Cardiac fibroblast (primary cell): ENCODE data around the gene PECR.

ENCODE experiments used
- DNase-seq, 2 donors: peaks; one replicate each; pipeline versions ENCODE4 v3.0.0 to v3.0.0-alpha.2; 2010; ENCODE audit warnings: low read depth in 2 of 2
- H3K4me3 ChIP-seq, 2 donors: replicated peaks in 1 of 2; 1 replicate in 1 of 2; 2 replicates in 1 of 2; pipeline ENCODE4 v1.5.1; 2011; ENCODE audit warnings: low read depth in 2 of 2, low read length in 2 of 2, mild to moderate bottlenecking in 2 of 2, moderate library complexity in 1 of 2
- CTCF ChIP-seq: IDR thresholded peaks from one replicate; pipeline ENCODE4 v1.5.1; 2011; ENCODE audit warnings: low read depth, mild to moderate bottlenecking, low read length, inconsistent platforms

PECR gene

GRCh38 chr2:216081487-216082116 lies at the start of gene PECR, which contains the start of gene TMEM169:
Gene PECR, minus strand, starts transcription at chr2:216081809. Its CDS starts 68 bp downstream, at chr2:216081741.
Gene TMEM169, plus strand, starts transcription at chr2:216081919. Its CDS starts 14,045 bp downstream, at chr2:216095964.
- TF ChIP-seq CTCF, result no peak
- peak; percentile 53 to 62 for DNase-seq
- H3K4me3 ChIP-seq, result peak within 1 kb of the TSS; percentile 77 to 83

- no peak for TF ChIP-seq CTCF
- H3K4me3 ChIP-seq, result no peak overlapping the region
- peak in 1 of 2 donors; percentile 58 for DNase-seq
Measured at GRCh38 chr2:216130346-216130971, 48.9 kb upstream of the PECR start.

GRCh38 chr2:216126943-216127342 lies 45.3 kb upstream of the PECR start:
- no peak overlapping the region for H3K4me3 ChIP-seq
- no peak for TF ChIP-seq CTCF
- no peak for DNase-seq

GRCh38 chr2:216121255-216121654 lies 39.6 kb upstream of the PECR start:
- no peak for TF ChIP-seq CTCF
- no peak for DNase-seq
- H3K4me3 ChIP-seq, result no peak overlapping the region

GRCh38 chr2:216119986-216120385 lies 38.4 kb upstream of the PECR start:
- DNase-seq, result no peak
- no peak overlapping the region for H3K4me3 ChIP-seq
- TF ChIP-seq CTCF, result no peak

GRCh38 chr2:216119146-216119545 lies 37.5 kb upstream of the PECR start:
- H3K4me3 ChIP-seq, result no peak overlapping the region
- no peak for TF ChIP-seq CTCF

More at GRCh38 chr2:216119146-216119545, 37.5 kb upstream of the PECR start:
- no peak for DNase-seq
